ENCODE data around the gene CNOT6L.

The CNOT6L gene

DNA sequence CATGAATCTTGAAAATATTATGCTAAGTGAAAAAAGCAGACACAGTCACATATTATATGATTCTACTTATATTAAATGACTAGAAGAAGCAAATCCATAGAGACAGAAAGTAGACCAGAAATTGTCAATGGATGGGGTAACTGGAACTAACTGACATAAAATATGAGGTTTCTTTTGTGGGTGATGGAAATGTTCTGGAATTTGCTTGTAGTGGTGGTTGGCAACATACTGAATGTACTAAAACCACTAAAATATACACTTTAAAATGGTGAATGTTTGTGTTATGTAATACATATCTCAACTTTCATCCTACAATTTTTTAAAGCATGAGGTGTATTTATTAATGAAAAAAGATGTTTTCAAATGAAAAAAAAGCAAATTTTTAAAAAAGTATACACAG is 14.7 kb downstream of the CNOT6L start:
- DNase-seq = no peak
- H3K36me3 ChIP-seq (replicated peaks; ENCODE audit: insufficient read depth, low read length) = no peaks in the 10 kb centered on the region
- no peak overlapping the region for H3K27ac ChIP-seq (ENCODE audit: low read length)
- H3K9ac ChIP-seq (ENCODE audit: low read length) = no peak overlapping the region
- H3K9me3 ChIP-seq (replicated peaks; ENCODE audit: insufficient read depth, low read length) = no peaks in the 10 kb centered on the region
- TF ChIP-seq CTCF (IDR thresholded peaks at IDR 0.05; ENCODE audit: low read length) = no peak
- no peak for TF ChIP-seq EZH2phosphoT487 (IDR thresholded peaks at IDR 0.05; ENCODE audit: low read length)
- TF ChIP-seq EZH2 (optimal IDR thresholded peaks at IDR 0.05; ENCODE audit: low read depth, low read length) = no peak
- no peaks in the 10 kb centered on the region; the same call in 1 of the 2 replicates for H3F3A ChIP-seq (ENCODE audit: insufficient read depth, low read length)
- no peak overlapping the region for H2AFZ ChIP-seq (ENCODE audit: low read length)
- H3K4me3 ChIP-seq (ENCODE audit: low read length) = no peak overlapping the region
- no peak overlapping the region for H3K4me2 ChIP-seq (ENCODE audit: low read depth, low read length)
- H4K20me1 ChIP-seq (ENCODE audit: insufficient read depth, low read length) = peaks cover 80% of the 10 kb centered on the region
- no peaks in the 10 kb centered on the region for H3K4me1 ChIP-seq (ENCODE audit: low read length)
- no peaks in the 10 kb centered on the region for H3K27me3 ChIP-seq (replicated peaks; ENCODE audit: insufficient read depth, low read length)
- H3K79me2 ChIP-seq (ENCODE audit: low read length) = peaks cover 100% of the 10 kb centered on the region
- H3K9me2 ChIP-seq (replicated peaks; ENCODE audit: insufficient read depth, low read length) = no peaks in the 10 kb centered on the region

GRCh38 chr4:77802402-77802801 is 16.8 kb downstream of the CNOT6L start:
- no peak for TF ChIP-seq CTCF (IDR thresholded peaks at IDR 0.05; ENCODE audit: low read length)
- TF ChIP-seq EZH2phosphoT487 (IDR thresholded peaks at IDR 0.05; ENCODE audit: low read length) = no peak
- no peak for TF ChIP-seq EZH2 (optimal IDR thresholded peaks at IDR 0.05; ENCODE audit: low read depth, low read length)
- Histone ChIP-seq H3K4me1 (ENCODE audit: low read length) (no peaks in the 10 kb centered on the region), H3K27ac (ENCODE audit: low read length) (no peak overlapping the region), H4K20me1 (ENCODE audit: insufficient read depth, low read length) (peaks cover 79% of the 10 kb centered on the region), H3K27me3 (replicated peaks; ENCODE audit: insufficient read depth, low read length) (no peaks in the 10 kb centered on the region), H3K9ac (ENCODE audit: low read length) (no peak overlapping the region), H3K79me2 (ENCODE audit: low read length) (peaks cover 100% of the 10 kb centered on the region), H3K9me3 (replicated peaks; ENCODE audit: insufficient read depth, low read length) (no peaks in the 10 kb centered on the region), H3K4me2 (ENCODE audit: low read depth, low read length) (no peak overlapping the region), H2AFZ (ENCODE audit: low read length) (no peak overlapping the region), H3K36me3 (replicated peaks; ENCODE audit: insufficient read depth, low read length) (no peaks in the 10 kb centered on the region; the same call in 1 of the 2 replicates), H3K4me3 (ENCODE audit: low read length) (no peak overlapping the region), H3F3A (ENCODE audit: insufficient read depth, low read length) (no peaks in the 10 kb centered on the region; the same call in 1 of the 2 replicates), H3K9me2 (replicated peaks; ENCODE audit: insufficient read depth, low read length) (no peaks in the 10 kb centered on the region)
- no peak for DNase-seq

- no peak for DNase-seq
- H3K9me3 ChIP-seq (replicated peaks; ENCODE audit: insufficient read depth, low read length) = no peaks in the 10 kb centered on the region
- no peaks in the 10 kb centered on the region; the same call in 1 of the 2 replicates for H3F3A ChIP-seq (ENCODE audit: insufficient read depth, low read length)
- no peak overlapping the region for H3K4me2 ChIP-seq (ENCODE audit: low read depth, low read length)
- H3K9me2 ChIP-seq (replicated peaks; ENCODE audit: insufficient read depth, low read length) = no peaks in the 10 kb centered on the region
- H3K4me3 ChIP-seq (ENCODE audit: low read length) = no peak overlapping the region
- H3K27ac ChIP-seq (ENCODE audit: low read length) = no peak overlapping the region
- no peaks in the 10 kb centered on the region; the same call in 1 of the 2 replicates for H3K36me3 ChIP-seq (replicated peaks; ENCODE audit: insufficient read depth, low read length)
- TF ChIP-seq EZH2phosphoT487 (IDR thresholded peaks at IDR 0.05; ENCODE audit: low read length) (no peak), EZH2 (optimal IDR thresholded peaks at IDR 0.05; ENCODE audit: low read depth, low read length) (no peak), CTCF (IDR thresholded peaks at IDR 0.05; ENCODE audit: low read length) (no peak)
- peaks cover 100% of the 10 kb centered on the region for H3K79me2 ChIP-seq (ENCODE audit: low read length)
- H2AFZ ChIP-seq (ENCODE audit: low read length) = no peak overlapping the region
- no peak overlapping the region for H3K9ac ChIP-seq (ENCODE audit: low read length)
- H3K4me1 ChIP-seq (ENCODE audit: low read length) = no peaks in the 10 kb centered on the region
- H3K27me3 ChIP-seq (replicated peaks; ENCODE audit: insufficient read depth, low read length) = no peaks in the 10 kb centered on the region
- H4K20me1 ChIP-seq (ENCODE audit: insufficient read depth, low read length) = peaks cover 79% of the 10 kb centered on the region
Measured at GRCh38 chr4:77801260-77801608, 17.9 kb downstream of the CNOT6L start.
